Right forelimb (tissue), 1 donor: ENCODE measurements around the gene RITA1.

Source experiments
- DNase-seq: peaks from one replicate; pipeline ENCODE4 v3.0.0-alpha.2; 2018

Gene RITA1

DNA sequence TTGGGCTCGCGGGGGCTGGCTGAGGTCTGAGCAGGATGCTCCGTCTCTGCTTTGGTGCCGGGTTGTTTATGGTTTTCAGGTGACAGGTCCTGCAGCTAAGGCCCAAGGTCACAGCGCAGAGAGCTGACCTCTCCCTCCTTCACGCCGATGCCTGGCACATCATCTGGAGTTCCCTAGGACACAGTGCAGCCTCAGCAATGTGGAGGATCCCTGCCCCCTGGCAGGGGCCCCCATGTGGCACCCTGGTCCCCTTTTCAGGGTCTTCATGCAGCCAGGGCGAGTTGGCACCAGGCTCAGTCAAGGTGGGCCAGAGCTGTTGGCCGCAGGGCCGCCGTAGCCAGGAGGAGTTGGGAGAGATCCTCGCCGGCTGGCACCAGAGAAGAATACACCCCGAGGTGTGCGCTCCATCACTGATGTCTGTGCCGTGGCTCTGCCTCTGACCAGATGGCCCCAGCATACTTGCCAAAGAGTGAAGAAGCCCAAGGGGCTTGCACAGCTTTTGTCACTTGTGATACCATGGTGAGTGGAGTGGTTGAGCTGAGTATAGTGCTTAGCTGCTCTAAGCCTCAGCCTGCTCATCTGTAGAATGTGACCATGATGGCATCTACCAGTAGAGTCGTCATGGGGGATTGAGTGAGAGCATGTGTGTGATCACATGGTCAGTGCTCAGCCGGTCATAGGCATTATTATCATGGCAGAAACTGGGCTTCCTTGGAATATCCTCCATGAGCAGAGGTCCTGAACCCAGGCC is 46.7 kb downstream of the RITA1 start:
- peak; percentile 21 for DNase-seq

DNA sequence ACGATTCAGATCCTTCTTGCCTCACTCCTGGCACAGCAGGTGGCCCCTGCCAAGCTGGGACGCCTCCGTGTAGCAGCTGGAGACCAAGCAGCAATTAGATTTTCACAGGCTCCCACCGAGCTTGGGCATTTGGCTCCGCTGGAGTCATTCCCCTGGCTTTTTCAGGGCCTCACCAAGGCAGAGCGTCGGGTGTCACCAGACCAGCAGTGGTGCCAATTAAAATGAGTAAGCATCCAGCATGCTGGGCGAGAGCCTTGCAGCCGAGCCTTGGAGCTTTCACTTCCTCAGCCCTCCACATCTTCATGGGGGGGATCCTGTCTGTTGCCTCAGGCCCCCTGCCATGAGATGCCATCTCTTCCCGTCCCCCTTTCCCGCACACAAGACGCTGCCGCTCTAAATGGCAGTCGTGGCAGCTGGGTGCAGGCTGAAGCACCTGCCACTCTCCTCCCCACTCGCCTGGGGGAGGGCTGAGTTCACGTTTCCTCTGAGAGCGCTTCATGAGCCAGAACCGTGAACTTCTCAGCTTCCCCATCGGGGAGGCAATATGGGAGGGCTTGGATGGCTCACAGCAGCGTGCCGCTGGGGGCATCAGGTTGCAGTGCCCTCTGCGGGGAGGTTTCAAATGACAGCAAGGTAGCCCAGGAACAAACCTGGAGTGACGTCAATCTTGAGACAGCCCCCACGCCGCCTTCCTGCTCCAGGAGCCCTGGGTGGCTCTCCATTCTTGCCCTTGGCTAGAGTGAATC is 47.5 kb downstream of the RITA1 start:
- DNase-seq: peak; percentile 63

DNA sequence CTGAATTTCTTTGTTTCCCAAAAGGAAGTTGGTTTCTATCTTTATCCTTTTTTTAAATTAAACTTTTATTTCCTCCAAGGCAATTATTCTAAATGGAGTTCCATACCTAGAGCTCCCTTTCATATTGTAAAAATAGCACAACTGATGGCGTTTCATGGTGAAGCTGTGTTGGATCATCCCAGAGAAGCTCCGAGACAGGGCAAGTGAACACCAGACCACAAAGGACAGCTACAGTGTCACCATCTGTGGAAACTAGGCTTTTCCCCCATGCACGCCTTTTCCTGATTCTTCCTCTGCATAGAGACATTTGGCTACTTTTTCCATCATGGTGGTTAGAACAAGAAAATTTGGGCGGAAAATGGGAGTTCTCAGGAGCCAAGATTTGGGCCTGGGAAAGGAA is 48.4 kb downstream of the RITA1 start:
- no peak for DNase-seq

DNA sequence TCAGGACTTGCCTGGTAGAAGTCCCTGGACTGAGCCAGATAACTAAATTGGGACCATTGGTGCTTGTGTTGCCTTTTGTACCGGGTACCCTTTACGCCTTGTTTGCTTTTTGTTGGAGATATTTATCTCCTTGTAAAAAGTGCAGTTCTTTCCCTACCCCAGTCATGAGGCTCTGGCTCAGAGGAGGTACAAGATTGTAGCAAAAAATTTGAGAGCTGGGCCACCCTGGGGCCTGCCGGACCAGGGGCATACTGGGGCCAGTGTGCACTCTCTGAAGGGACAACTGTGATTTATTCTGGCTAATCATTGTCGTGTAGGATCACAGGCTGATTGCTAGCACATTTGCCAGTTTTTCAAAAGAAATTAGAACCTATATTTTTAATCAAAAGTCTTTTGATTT is 49.0 kb downstream of the RITA1 start:
- DNase-seq: no peak

DNA sequence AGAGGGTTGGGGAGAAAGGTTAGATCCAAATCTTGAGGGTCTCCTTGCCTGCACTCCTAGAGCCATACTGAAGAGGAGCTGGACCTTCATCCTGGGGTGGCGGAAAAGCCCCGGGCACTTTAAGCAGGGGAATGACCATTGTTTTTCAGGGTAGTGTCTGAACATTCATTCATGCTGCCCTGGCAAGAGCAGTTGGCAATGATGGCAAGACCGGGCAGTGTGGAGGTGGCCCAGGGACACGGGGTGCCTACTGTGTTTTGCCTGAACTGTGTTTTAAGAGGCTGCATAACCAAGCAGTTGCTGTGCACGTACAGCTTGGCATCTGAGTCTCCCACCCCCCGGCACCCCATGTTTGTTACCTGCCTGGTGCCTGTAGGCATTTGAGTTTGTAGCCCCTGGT is 50.5 kb downstream of the RITA1 start:
- no peak for DNase-seq

DNA sequence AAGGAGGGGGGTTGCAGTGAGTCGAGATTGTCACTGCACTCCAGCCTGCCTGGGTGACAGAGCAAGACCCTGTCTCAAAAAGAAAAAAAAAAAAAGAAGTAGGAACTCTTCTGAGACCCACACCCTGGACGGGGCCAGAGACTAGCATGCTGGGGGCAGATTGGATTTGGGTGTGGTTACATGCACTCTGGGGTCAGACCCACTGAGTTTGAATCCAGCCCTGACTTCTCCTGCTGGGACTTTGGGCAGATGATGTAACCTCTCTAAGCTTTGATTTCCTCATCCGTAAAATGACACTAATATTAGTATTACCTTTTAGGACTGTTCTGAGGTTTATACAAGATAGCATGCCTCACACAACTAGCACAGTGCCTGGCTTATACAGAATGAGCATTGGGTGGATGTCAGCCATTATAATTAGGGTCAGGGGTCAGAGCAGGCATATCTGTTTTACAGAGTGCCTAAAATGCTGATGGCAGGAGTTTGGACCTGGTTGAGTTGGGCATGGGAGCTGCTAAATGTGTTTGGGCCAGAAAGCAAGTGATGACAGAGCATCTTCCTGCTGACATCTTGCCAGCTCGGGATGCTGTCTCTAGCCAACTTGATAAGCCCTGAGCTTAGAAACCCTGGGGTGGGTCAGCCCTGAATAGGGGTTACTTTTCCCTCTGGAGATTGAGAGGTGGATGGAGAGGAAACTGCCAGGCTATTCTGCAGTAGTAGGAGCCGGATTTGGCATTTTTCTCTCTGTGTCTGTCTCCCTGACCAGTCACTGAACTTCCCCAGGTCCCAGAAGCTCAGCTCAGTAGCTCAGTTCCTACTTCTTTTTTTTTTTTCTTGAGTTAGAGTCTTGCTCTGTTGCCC is 51.2 kb downstream of the RITA1 start:
- DNase-seq: peak; percentile 37

DNA sequence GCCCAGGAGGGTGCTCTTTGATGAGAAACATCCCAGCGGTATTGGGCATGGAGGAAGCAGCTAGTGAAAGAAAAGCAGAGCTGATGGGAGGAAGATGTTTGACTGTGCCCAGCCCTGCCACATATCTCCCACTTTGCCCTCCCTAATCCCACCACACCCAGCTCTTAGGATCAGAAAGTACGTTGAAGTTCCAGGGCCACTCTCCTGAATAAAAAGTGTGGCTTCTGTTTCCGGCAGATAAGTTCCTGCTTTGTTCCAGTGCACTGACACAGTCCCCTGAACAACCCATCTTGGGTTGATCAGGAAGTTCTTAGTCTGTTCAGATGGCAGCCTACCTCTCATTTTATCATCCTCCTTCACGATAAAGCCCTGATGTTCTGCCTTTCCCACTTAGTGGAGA is 52.2 kb downstream of the RITA1 start:
- DNase-seq: peak; percentile 31

DNA sequence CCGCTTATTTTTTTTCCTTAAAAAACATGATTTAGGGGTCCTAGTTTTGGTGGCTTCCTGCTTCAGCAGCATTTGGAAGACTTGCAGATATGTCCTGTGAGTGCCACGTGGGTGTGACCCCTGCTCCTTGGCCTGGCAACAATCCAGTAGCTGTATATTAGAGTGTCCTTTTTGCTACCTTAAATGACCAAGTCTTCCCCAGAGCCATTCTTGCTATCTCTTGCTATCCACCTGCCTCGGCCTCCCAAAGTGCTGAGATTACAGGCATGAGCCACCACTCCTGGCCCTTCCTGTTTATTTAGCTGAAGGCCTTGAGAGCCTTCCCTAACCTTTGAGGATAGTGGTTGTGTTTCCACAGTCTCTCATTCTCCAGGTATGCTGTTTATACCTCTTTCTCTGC is 52.8 kb downstream of the RITA1 start:
- DNase-seq: peak; percentile 28

DNA sequence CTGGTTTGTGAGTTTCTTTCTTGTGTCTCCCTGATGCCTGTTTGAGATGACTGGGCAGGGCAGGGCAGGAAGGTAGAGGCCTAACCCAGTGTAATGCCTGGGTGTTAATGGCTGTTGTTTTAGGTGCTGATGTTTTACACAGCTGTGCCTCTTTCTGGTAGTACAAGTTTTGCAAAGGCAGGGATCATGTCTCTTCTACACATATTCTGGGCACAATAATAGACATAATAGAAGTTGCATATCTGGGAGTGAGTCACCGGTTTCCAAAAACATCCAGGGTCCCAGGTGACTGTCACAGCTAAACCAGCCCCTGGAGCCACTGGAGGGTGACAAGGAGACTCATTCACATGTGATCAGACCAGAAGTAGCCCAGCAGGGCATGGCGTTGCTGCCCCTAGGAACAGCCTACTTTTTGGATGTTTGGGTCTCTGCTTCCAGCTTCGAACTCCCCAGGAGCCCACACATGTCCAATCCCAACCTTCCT is 53.8 kb downstream of the RITA1 start:
- peak; percentile 18 for DNase-seq

DNA sequence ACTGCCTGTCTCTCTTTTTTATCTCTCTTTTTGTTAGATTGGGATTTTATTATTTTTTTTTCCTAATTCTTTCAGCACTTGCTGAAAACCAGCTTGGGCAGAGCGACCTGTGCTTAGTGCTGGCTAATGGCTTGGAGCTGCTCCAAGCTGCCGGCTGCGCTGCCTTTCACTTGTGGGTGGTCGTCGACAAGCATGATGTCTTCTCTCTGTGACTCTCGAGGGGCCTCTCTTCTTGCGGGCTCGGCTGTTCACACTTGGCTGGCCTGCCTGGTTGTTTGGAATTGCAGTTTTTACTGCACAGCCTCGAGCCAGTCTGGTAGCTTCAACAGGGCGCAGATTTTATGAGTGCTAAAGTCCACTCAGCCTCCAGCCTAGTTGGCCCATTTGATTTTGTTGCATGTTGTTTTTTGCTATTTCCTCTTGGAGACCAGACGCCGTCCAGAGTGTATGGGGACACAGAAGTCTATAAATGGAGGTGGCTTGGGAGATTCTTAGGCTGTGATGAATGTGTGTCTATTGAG is 54.4 kb downstream of the RITA1 start:
- DNase-seq: peak; percentile 68

DNA sequence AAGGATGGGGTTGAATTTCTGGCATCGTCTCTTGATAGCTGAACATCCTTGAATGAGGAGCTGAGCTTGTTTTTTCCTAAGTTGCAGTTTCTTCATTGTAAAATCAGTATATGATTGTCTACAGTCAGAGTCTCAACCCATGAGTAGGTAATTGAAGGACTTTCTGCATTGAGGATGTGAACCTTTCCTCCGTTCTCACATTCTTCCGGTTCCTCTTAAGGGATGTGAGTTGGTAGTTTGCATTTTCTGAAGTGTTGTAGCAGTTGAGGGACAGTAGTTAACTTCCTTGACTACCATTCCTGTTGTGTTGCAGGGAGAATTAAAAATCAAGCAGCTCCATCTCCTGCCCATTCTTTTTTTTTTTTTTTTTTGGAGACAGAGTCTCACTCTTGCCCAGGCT is 54.9 kb downstream of the RITA1 start:
- no peak for DNase-seq

DNA sequence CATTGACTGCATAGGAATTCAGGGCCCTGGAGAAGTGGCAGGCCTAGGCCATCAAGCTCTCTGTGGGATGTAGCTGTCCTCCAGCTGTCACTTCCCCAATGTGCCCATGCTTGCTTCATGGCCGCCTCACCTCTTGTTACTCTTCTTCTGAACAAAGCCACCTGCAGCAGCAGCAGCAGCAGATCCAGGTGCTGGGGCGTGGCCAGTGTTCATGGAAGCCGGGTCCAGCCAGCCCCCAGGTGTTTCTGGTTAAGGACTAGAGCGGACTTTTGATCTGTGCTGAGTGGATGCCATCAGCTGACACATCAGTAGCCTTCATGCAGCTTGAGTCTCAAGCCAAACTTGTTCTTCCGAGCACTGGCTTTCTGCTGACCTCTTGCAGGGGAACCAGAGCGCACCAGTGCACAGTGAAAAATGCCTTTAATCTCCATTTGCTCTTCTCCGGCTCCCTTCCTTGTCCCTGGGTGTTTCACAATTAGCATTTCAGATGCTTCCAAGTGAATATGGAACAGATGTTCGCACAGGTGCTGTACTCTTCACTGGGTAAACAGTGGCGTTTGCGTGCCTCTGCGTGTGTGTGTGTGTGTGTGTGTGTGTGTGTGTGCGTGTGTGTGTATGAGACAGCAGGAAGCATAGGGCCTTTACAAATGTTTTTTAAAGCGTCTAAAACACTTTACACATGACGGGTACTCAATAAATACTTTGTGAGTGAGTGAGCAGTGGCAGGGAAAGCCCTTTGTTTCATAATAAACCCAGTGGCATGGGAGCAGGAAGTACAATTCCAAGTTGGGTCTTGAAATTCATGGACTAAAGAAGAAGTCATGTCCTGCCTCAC is 55.9 kb downstream of the RITA1 start:
- DNase-seq: peak; percentile 67
